Glutamatergic neuron (in vitro differentiated cells): ENCODE results near the gene PPCDC. TPM values are rescaled to one million over a fixed set of nuclear protein-coding genes. Genes with fewer than 3 reads are reported as not detected.

Experiments
- DNase-seq: peaks from one replicate; pipeline ENCODE4 v3.0.0; 2022
- H3K27ac Mint-ChIP-seq: one replicate; pipeline ENCODE4 v1.8.0; 2020; ENCODE audit warnings: mild to moderate bottlenecking, mixed read lengths, inconsistent platforms; ENCODE audit not compliant: unreplicated experiment
- H3K27me3 Mint-ChIP-seq: one replicate; pipeline ENCODE4 v1.8.0; 2020; ENCODE audit warnings: mild to moderate bottlenecking, moderate library complexity, mixed read lengths, inconsistent platforms; ENCODE audit not compliant: unreplicated experiment
- H3K36me3 Mint-ChIP-seq: one replicate; pipeline ENCODE4 v1.8.0; 2020; ENCODE audit warnings: mild to moderate bottlenecking, mixed read lengths, inconsistent platforms; ENCODE audit not compliant: unreplicated experiment
- H3K4me1 Mint-ChIP-seq: one replicate; pipeline ENCODE4 v1.8.0; 2020; ENCODE audit warnings: mild to moderate bottlenecking, low read depth, mixed read lengths, inconsistent platforms; ENCODE audit not compliant: unreplicated experiment
- H3K4me3 Mint-ChIP-seq: one replicate; pipeline ENCODE4 v1.8.0; 2020; ENCODE audit warnings: mild to moderate bottlenecking, mixed read lengths, inconsistent platforms; ENCODE audit not compliant: unreplicated experiment
- H3K9me3 Mint-ChIP-seq: one replicate; pipeline ENCODE4 v1.8.0; 2020; ENCODE audit warnings: mild to moderate bottlenecking, moderate library complexity, mixed read lengths, inconsistent platforms; ENCODE audit not compliant: unreplicated experiment
- CTCF ChIP-seq: fragments of 200-600 bp; sonication (generic); IDR thresholded peaks from one replicate; pipeline ENCODE4 v1.5.0; 2021; ENCODE audit not compliant: partially characterized antibody, unreplicated experiment
- long read RNA-seq: library from polyadenylated mRNA; unstranded; transcript quantifications from one replicate; pipeline ENCODE4 v2.0.0, GENCODE V29; 2020; ENCODE audit not compliant: unreplicated experiment
- total RNA-seq: library from RNA; stranded (reverse); fragmentation: NEBNext Ultra II Directional; extraction: Animal tissue kit (Norgen Biotek cat#: 25700); gene quantifications from one replicate; pipeline ENCODE4 v1.2.1, GENCODE V29; 2021; ENCODE audit not compliant: unreplicated experiment

PPCDC gene, protein sequence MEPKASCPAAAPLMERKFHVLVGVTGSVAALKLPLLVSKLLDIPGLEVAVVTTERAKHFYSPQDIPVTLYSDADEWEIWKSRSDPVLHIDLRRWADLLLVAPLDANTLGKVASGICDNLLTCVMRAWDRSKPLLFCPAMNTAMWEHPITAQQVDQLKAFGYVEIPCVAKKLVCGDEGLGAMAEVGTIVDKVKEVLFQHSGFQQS
- 12.7 TPM for total RNA-seq
- long read RNA-seq, partial matches to known transcripts: 2 of 14 reads
- long read RNA-seq, other reads (novel, unspliced or antisense): 2 of 14 reads

DNA sequence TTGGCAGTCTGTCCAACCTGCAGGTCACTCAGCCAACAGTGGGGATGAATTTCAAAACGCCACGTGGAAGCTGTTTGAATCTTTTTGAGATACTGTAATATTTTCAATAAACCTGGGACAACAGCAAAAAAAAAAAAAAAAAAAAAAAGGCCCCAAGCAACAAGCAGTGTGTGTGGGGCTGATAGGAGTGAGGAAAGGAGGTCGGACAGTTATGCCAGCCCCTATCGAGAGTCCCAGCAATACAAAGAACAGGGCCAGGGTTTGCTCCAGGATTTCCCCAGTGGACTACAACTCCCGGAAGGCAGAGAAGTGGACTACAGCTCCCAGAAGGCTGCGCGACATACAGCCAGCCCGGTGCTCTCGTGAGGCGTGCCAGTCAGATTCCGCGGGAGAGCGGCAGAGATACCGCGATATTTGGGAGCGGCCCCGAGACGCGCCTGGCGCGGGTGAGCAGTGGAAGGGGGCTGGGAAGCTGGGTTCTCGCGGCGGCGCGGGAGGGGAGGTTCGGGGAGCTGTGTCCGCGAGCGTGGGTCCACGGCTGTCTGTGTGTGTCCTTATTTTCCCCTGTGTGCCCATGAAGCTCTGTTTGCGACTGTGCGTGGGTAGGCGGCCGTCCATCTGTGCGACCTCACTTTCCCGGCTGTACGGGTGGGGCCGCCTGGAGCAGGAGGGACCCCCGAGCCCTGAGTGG lies at the start of gene PPCDC:
Gene PPCDC, plus strand, starts transcription at position 410 of the 691 bp plus-strand sequence. CDS start 4,729 bp downstream, outside the sequence.
- Mint-ChIP-seq H3K27me3 (peaks cover 9% of the 10 kb centered on the region), H3K4me3 (peak within 1 kb of the TSS; percentile 95), H3K27ac (peak within 1 kb of the TSS; percentile 96), H3K9me3 (peaks cover 6% of the 10 kb centered on the region), H3K36me3 (no peaks in the 10 kb centered on the region), H3K4me1 (peaks cover 8% of the 10 kb centered on the region)
- no peak for TF ChIP-seq CTCF
- DNase-seq: peak; percentile 96

GRCh38 chr15:74976159-74976558 lies 47.2 kb upstream of the PPCDC start:
- no peak for DNase-seq
- no peaks in the 10 kb centered on the region for H3K27me3 Mint-ChIP-seq
- peaks cover 6% of the 10 kb centered on the region for H3K4me1 Mint-ChIP-seq
- H3K4me3 Mint-ChIP-seq: no peak overlapping the region
- H3K27ac Mint-ChIP-seq: no peak overlapping the region
- no peak for TF ChIP-seq CTCF
- H3K9me3 Mint-ChIP-seq: no peaks in the 10 kb centered on the region
- H3K36me3 Mint-ChIP-seq: no peaks in the 10 kb centered on the region

DNA sequence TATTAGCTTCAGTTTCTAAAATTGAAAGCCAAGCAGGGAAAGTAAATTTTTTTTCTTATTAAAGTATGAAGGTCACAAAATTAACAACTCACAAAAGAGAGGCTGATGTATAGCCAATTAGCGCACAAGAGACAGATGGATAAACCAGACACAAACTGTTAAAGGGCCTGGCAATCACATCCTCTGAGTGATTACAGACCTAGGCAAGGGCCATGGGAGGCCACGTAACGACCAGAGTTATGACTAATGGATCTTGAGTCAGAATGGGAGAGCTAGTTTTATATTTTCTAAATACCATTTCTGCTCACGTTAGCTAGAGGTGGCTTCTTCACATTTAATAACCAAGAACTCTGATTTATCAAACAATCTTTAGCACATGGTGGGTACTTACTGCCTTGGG lies 45.8 kb upstream of the PPCDC start:
- Mint-ChIP-seq H3K27ac (no peak overlapping the region), H3K27me3 (no peaks in the 10 kb centered on the region), H3K36me3 (no peaks in the 10 kb centered on the region), H3K4me3 (no peak overlapping the region), H3K4me1 (peaks cover 6% of the 10 kb centered on the region), H3K9me3 (no peaks in the 10 kb centered on the region)
- DNase-seq: no peak
- TF ChIP-seq CTCF: no peak

DNA sequence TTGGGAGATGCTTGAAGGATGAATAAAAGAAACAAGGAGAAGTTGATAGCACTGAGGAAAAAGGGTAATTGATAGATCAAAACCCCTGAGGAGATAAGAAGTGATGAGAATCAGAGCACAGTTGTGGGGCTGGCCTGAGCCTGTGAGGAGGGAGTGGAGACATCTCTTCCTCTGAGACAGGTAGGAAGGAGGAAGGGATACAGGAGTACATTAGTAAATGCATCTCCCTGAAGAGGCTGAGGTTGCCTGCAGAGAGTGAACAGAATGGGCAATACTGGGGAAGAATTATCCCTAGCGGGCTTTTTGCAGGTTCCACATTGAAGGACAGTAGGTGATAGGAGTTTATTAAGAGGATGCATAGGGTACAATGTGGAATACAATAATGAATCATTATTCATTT lies 45.3 kb upstream of the PPCDC start:
- Mint-ChIP-seq H3K27me3 (no peaks in the 10 kb centered on the region), H3K4me3 (no peak overlapping the region), H3K4me1 (peaks cover 6% of the 10 kb centered on the region), H3K27ac (no peak overlapping the region), H3K36me3 (no peaks in the 10 kb centered on the region), H3K9me3 (no peaks in the 10 kb centered on the region)
- no peak for TF ChIP-seq CTCF
- no peak for DNase-seq

GRCh38 chr15:74978503-74978902 lies 44.9 kb upstream of the PPCDC start:
- no peak for TF ChIP-seq CTCF
- Mint-ChIP-seq H3K9me3 (no peaks in the 10 kb centered on the region), H3K4me3 (no peak overlapping the region), H3K27ac (no peak overlapping the region), H3K27me3 (no peaks in the 10 kb centered on the region), H3K36me3 (no peaks in the 10 kb centered on the region), H3K4me1 (peaks cover 6% of the 10 kb centered on the region)
- no peak for DNase-seq
